Activated CD4-positive, CD25-positive, alpha-beta regulatory T cell (primary cell): Measurements from ENCODE around the gene ARHGDIB.
A peak's percentile ranks its signal among the peaks of the same experiment; 100 is the strongest.

Experiments
- DNase-seq, 4 experiments: peaks; one replicate each; lab custom pipeline; 2025; lab: John Stamatoyannopoulos, UW

The ARHGDIB gene

GRCh38 chr12:14956024-14956891, 5.1 kb downstream of the ARHGDIB start:
- DNase-seq, result no peak

GRCh38 chr12:14954269-14954668, 7.1 kb downstream of the ARHGDIB start:
- no peak for DNase-seq

GRCh38 chr12:14953752-14954151, 7.6 kb downstream of the ARHGDIB start:
- no peak for DNase-seq

GRCh38 chr12:14952299-14952921, 9.0 kb downstream of the ARHGDIB start:
- DNase-seq, result no peak

- no peak for DNase-seq
Measured at GRCh38 chr12:14951851-14952250, 9.6 kb downstream of the ARHGDIB start.

- no peak for DNase-seq
Measured at GRCh38 chr12:14950982-14951746, 10.2 kb downstream of the ARHGDIB start.

GRCh38 chr12:14950421-14950820, 11.0 kb downstream of the ARHGDIB start:
- DNase-seq, result no peak

GRCh38 chr12:14949631-14950030, 11.8 kb downstream of the ARHGDIB start:
- DNase-seq, result no peak

- peak in 1 of 4 experiments; percentile 22 for DNase-seq
Measured at GRCh38 chr12:14948672-14949071, 12.7 kb downstream of the ARHGDIB start.

- DNase-seq, result no peak
Measured at GRCh38 chr12:14946861-14947260, 14.5 kb downstream of the ARHGDIB start.

- DNase-seq, result no peak
Measured at GRCh38 chr12:14946162-14946561, 15.2 kb downstream of the ARHGDIB start.

- DNase-seq, result no peak
Measured at GRCh38 chr12:14942196-14942931, 19.0 kb downstream of the ARHGDIB start.

GRCh38 chr12:14941369-14941768, 20.0 kb downstream of the ARHGDIB start:
- no peak for DNase-seq

GRCh38 chr12:14938301-14938700, 23.1 kb downstream of the ARHGDIB start, which contains the start of gene ERP27:
ERP27 (minus strand) TSS chr12:14938537; CDS start chr12:14938508, 29 bp downstream.
- DNase-seq, result no peak

GRCh38 chr12:14937689-14938088, 23.7 kb downstream of the ARHGDIB start:
- no peak for DNase-seq

GRCh38 chr12:14937014-14937413, 24.4 kb downstream of the ARHGDIB start:
- DNase-seq, result no peak

- no peak for DNase-seq
Measured at GRCh38 chr12:14936224-14936861, 25.1 kb downstream of the ARHGDIB start.

GRCh38 chr12:14935031-14935430, 26.4 kb downstream of the ARHGDIB start:
- DNase-seq, result no peak

- DNase-seq, result no peak
Measured at GRCh38 chr12:14934511-14934910, 26.9 kb downstream of the ARHGDIB start.

- DNase-seq, result no peak
Measured at GRCh38 chr12:14931791-14932560, 29.4 kb downstream of the ARHGDIB start.

GRCh38 chr12:14931359-14931758, 30.0 kb downstream of the ARHGDIB start:
- no peak for DNase-seq
